HG02642 (cell line): ENCODE results near the gene SFXN3.

Experiments
- ATAC-seq: cut with Tn5 transposase; IDR thresholded peaks from one replicate; pipeline ENCODE4 v1.9.1; 2021; ENCODE audit warnings: mild to moderate bottlenecking; ENCODE audit not compliant: unreplicated experiment, poor library complexity

Gene SFXN3

GRCh38 chr10:101052285-101052684 lies 21.3 kb downstream of the SFXN3 start:
- ATAC-seq = no peak

GRCh38 chr10:101053516-101053915 lies 22.5 kb downstream of the SFXN3 start:
- no peak for ATAC-seq

- no peak for ATAC-seq
Measured at GRCh38 chr10:101054351-101054750, 23.3 kb downstream of the SFXN3 start.

- no peak for ATAC-seq
Measured at GRCh38 chr10:101054876-101055275, 23.8 kb downstream of the SFXN3 start.

GRCh38 chr10:101055411-101055810 lies 24.4 kb downstream of the SFXN3 start:
- no peak for ATAC-seq

- ATAC-seq = no peak
Measured at GRCh38 chr10:101056365-101057151, 25.5 kb downstream of the SFXN3 start.

GRCh38 chr10:101060036-101060950 lies 29.3 kb downstream of the SFXN3 start:
- ATAC-seq = peak; percentile 43

GRCh38 chr10:101060951-101061623 lies 30.1 kb downstream of the SFXN3 start:
- ATAC-seq = peak; percentile 75

GRCh38 chr10:101061624-101062231 lies 30.7 kb downstream of the SFXN3 start, which contains the start of gene KAZALD1:
TSS of gene KAZALD1 (plus strand) at chr10:101061989. CDS start at chr10:101062593, 604 bp downstream.
- no peak for ATAC-seq

- ATAC-seq = no peak
Measured at GRCh38 chr10:101062232-101063049, 31.4 kb downstream of the SFXN3 start.

GRCh38 chr10:101063050-101063525 lies 32.1 kb downstream of the SFXN3 start:
- no peak for ATAC-seq

GRCh38 chr10:101063548-101064414 lies 32.7 kb downstream of the SFXN3 start:
- ATAC-seq = no peak

GRCh38 chr10:101064415-101065030 lies 33.5 kb downstream of the SFXN3 start:
- ATAC-seq = no peak

GRCh38 chr10:101065481-101066145 lies 34.6 kb downstream of the SFXN3 start:
- ATAC-seq = no peak

- peak; percentile 33 for ATAC-seq
Measured at GRCh38 chr10:101066146-101066895, 35.3 kb downstream of the SFXN3 start.

- no peak for ATAC-seq
Measured at GRCh38 chr10:101066896-101067355, 35.9 kb downstream of the SFXN3 start.
